Measurements from ENCODE around the gene C16orf82.

GRCh38 chr16:27118526-27118925 lies 51.8 kb downstream of the C16orf82 start:
- TF ChIP-seq, protein P1, sequence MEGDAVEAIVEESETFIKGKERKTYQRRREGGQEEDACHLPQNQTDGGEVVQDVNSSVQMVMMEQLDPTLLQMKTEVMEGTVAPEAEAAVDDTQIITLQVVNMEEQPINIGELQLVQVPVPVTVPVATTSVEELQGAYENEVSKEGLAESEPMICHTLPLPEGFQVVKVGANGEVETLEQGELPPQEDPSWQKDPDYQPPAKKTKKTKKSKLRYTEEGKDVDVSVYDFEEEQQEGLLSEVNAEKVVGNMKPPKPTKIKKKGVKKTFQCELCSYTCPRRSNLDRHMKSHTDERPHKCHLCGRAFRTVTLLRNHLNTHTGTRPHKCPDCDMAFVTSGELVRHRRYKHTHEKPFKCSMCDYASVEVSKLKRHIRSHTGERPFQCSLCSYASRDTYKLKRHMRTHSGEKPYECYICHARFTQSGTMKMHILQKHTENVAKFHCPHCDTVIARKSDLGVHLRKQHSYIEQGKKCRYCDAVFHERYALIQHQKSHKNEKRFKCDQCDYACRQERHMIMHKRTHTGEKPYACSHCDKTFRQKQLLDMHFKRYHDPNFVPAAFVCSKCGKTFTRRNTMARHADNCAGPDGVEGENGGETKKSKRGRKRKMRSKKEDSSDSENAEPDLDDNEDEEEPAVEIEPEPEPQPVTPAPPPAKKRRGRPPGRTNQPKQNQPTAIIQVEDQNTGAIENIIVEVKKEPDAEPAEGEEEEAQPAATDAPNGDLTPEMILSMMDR (IDR thresholded peaks at IDR 0.05) = no peak
- TF ChIP-seq, protein P2, sequence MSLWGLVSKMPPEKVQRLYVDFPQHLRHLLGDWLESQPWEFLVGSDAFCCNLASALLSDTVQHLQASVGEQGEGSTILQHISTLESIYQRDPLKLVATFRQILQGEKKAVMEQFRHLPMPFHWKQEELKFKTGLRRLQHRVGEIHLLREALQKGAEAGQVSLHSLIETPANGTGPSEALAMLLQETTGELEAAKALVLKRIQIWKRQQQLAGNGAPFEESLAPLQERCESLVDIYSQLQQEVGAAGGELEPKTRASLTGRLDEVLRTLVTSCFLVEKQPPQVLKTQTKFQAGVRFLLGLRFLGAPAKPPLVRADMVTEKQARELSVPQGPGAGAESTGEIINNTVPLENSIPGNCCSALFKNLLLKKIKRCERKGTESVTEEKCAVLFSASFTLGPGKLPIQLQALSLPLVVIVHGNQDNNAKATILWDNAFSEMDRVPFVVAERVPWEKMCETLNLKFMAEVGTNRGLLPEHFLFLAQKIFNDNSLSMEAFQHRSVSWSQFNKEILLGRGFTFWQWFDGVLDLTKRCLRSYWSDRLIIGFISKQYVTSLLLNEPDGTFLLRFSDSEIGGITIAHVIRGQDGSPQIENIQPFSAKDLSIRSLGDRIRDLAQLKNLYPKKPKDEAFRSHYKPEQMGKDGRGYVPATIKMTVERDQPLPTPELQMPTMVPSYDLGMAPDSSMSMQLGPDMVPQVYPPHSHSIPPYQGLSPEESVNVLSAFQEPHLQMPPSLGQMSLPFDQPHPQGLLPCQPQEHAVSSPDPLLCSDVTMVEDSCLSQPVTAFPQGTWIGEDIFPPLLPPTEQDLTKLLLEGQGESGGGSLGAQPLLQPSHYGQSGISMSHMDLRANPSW (CRISPR knock-in tag; conservative IDR thresholded peaks at IDR 0.05; ENCODE audit: low read depth) = no peak
- TF ChIP-seq NFYB (CRISPR knock-in tag; conservative IDR thresholded peaks at IDR 0.05; ENCODE audit: low read depth) (no peak), IRF1 (CRISPR knock-in tag; IDR thresholded peaks at IDR 0.05) (no peak)

Data from WTC11 (cell line).